AG10803 (cell line): ENCODE results near the gene MBNL2.
"Not testable (repeated sequence)": the region's sequence is repeated elsewhere in the genome, so short reads cannot be mapped to it uniquely, and the experiment has no call there.

Experiments
- DNase-seq: peaks from one replicate; pipeline ENCODE4 v3.0.0; 2010; ENCODE audit warnings: low read depth
- H3K4me3 ChIP-seq: 2 replicates; pipeline ENCODE4 v1.5.1; 2011; ENCODE audit warnings: mild to moderate bottlenecking, low read length, control low read depth
- TF ChIP-seq, protein P1 (sequence below): conservative IDR thresholded peaks from 2 replicates; pipeline ENCODE4 v1.5.1; 2011; ENCODE audit warnings: mild to moderate bottlenecking, low read length, control low read depth, inconsistent platforms

MBNL2 gene

DNA sequence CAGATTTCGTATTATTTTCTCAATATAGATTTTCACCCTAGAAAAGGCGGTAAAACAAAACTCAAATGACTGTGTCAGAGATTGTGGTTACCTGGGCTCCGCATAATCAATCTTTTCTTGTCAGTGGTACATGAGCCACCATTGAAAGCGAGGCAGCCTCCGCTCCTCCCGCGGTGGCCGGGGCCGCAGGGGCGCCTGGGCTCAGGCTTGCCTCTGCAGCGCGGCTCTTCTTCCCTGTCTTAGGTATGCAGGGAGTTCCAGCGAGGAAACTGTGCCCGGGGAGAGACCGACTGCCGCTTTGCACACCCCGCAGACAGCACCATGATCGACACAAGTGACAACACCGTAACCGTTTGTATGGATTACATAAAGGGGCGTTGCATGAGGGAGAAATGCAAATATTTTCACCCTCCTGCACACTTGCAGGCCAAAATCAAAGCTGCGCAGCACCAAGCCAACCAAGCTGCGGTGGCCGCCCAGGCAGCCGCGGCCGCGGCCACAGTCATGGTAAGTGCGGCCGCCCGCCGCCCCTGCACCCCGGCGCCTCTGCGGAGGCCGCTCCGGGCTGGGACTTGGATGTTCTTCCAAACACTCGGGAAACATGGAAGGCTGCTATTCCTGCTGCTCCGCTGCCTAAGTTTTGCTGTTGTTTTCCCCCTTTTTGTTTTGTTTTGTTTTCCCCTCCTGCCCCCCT is 124.6 kb downstream of the MBNL2 start:
- no peak for DNase-seq
- H3K4me3 ChIP-seq, result no peak overlapping the region
- TF ChIP-seq, protein P1, sequence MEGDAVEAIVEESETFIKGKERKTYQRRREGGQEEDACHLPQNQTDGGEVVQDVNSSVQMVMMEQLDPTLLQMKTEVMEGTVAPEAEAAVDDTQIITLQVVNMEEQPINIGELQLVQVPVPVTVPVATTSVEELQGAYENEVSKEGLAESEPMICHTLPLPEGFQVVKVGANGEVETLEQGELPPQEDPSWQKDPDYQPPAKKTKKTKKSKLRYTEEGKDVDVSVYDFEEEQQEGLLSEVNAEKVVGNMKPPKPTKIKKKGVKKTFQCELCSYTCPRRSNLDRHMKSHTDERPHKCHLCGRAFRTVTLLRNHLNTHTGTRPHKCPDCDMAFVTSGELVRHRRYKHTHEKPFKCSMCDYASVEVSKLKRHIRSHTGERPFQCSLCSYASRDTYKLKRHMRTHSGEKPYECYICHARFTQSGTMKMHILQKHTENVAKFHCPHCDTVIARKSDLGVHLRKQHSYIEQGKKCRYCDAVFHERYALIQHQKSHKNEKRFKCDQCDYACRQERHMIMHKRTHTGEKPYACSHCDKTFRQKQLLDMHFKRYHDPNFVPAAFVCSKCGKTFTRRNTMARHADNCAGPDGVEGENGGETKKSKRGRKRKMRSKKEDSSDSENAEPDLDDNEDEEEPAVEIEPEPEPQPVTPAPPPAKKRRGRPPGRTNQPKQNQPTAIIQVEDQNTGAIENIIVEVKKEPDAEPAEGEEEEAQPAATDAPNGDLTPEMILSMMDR, result no peak

GRCh38 chr13:97347255-97347932 is 125.3 kb downstream of the MBNL2 start:
- no peak overlapping the region for H3K4me3 ChIP-seq
- TF ChIP-seq, protein P1, result no peak
- DNase-seq, result no peak

DNA sequence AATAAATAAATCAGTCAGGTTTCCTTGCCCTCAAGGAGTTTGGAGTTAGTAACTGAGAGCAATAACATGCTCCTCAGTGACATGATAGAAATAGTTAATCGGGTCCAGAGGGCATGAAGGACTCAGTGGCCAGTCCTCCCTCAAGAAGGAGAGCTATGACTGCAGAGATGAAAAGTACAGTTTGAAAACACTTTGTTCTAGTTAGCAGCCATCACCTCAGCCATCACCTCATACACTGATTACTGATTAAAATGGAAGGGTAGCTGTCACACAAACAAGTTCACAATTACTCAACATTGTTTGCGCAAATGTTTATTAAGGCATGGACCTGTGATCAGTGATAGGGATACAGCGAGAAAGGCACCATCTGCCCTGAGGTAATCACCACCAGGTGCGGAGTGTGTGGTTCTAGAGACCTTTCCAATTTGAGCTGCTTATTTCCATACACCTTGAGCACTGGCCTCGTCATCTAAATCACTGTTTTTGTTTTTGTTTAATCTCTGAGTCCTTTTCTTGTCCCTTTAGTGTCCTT is 126.5 kb downstream of the MBNL2 start:
- DNase-seq, result no peak
- no peak overlapping the region for H3K4me3 ChIP-seq
- TF ChIP-seq, protein P1, result no peak

- not testable (repeated sequence) for DNase-seq, H3K4me3 ChIP-seq
These were observed 129.9 kb downstream of the MBNL2 start for GRCh38 chr13:97352012-97352411.

DNA sequence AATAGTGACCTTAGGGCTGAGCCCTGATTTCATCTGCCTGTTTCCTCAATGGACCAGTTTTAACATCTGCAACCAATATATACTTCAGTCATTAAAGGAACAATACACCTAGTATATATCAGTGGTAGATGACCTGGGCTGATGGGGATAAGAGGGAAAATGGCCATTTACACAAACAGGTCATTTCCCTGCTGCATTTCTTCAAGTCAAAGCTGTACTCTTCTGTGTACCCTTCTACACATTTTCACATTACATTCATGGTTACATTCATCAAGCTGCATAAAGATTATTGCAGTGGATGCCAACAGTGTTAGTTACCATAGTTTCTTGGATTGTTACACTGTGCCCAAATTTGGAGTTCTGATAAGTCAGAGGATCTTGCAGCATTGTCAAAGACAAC is 130.7 kb downstream of the MBNL2 start:
- TF ChIP-seq, protein P1, result no peak
- DNase-seq, result peak; percentile 28
- no peak overlapping the region for H3K4me3 ChIP-seq

- peak; percentile 39 for DNase-seq
These were observed 132.0 kb downstream of the MBNL2 start for GRCh38 chr13:97353927-97354675.

GRCh38 chr13:97354808-97355207 is 132.7 kb downstream of the MBNL2 start:
- DNase-seq, result no peak
- TF ChIP-seq, protein P1, result no peak
- H3K4me3 ChIP-seq, result no peak overlapping the region

More at GRCh38 chr13:97353927-97354675, 132.0 kb downstream of the MBNL2 start:
- TF ChIP-seq, protein P1, result no peak
- H3K4me3 ChIP-seq, result no peak overlapping the region
